AG04449 (cell line): ENCODE data around the gene OR51D1.
A peak's percentile ranks its signal among the peaks of the same experiment; 100 is the strongest.

Experiments used
- CTCF ChIA-PET: fragments of 350-600 bp; formaldehyde crosslinking; extraction: SDS; loops from one replicate; lab custom pipeline; 2021; ENCODE audit warnings: antibody characterized with exemption; lab: Yijun Ruan, JAX
- POLR2A ChIA-PET: fragments of 400-600, 350-600 bp; formaldehyde crosslinking; extraction: SDS; loops from one replicate; lab custom pipeline; 2020; ENCODE audit warnings: antibody characterized with exemption, inconsistent platforms; lab: Yijun Ruan, JAX
- DNase-seq: peaks from one replicate; pipeline ENCODE4 v3.0.0-alpha.2; 2010; ENCODE audit warnings: low read depth, low spot score
- H3K4me3 ChIP-seq: 2 replicates; pipeline ENCODE4 v1.5.1; 2011; ENCODE audit warnings: low read depth, mild to moderate bottlenecking, control low read depth, low read length
- TF ChIP-seq, protein P1 (sequence below): IDR thresholded peaks from one replicate; pipeline ENCODE4 v1.5.1; 2011; ENCODE audit warnings: mild to moderate bottlenecking, moderate library complexity, low read length, control low read depth, inconsistent platforms; ENCODE audit not compliant: insufficient read depth; ENCODE audit errors: missing control alignments

OR51D1 gene

GRCh38 chr11:4654635-4655369, 17.5 kb downstream of the OR51D1 start:
- TF ChIP-seq, protein P1, sequence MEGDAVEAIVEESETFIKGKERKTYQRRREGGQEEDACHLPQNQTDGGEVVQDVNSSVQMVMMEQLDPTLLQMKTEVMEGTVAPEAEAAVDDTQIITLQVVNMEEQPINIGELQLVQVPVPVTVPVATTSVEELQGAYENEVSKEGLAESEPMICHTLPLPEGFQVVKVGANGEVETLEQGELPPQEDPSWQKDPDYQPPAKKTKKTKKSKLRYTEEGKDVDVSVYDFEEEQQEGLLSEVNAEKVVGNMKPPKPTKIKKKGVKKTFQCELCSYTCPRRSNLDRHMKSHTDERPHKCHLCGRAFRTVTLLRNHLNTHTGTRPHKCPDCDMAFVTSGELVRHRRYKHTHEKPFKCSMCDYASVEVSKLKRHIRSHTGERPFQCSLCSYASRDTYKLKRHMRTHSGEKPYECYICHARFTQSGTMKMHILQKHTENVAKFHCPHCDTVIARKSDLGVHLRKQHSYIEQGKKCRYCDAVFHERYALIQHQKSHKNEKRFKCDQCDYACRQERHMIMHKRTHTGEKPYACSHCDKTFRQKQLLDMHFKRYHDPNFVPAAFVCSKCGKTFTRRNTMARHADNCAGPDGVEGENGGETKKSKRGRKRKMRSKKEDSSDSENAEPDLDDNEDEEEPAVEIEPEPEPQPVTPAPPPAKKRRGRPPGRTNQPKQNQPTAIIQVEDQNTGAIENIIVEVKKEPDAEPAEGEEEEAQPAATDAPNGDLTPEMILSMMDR = no peak
- POLR2A ChIA-PET = no interaction called here
- DNase-seq = no peak
- no peak overlapping the region for H3K4me3 ChIP-seq
- CTCF ChIA-PET = interaction anchor here (1.3 kb wide), 1 partner anchor 17 kb away, joined by 4 read pairs; the partner anchor contains the start of gene OR51D1

DNA sequence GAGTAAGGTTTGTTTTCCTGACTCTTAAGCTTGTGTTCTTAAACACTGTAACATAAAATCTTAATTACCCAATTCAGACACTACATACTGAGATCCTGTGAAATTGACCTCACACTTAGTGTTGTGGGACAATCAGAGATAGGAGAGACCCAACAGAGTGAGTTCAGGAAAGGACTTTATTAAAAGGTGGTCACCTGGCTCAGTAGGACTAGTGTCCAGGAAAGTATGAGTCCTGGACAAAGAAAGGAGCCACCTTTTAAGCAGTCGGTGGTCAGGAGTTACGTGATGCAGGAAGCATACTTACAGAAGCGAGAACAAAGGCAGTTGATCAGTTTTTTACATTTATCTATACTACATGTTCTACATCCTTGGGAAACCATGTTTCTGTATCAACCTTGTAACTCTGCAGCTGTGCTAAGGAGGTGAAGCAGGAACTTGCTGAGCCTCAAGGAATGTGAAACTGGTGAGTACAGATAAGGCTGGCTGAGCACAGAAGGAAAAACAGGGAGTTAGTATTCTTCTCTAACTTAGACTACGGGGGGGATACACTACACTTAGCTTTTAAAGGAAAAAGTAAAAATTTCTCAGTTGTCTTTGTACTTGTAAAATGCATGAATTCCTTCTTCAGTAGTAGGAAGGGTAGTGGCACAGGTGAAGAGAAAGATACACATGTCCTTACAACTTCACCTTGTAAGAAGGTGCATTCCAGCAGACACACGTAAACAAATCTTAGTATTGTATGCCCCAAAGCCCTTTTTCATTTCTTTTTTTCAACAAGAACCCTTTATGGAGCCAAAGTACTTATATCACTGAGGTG, 21.6 kb downstream of the OR51D1 start:
- no peak overlapping the region for H3K4me3 ChIP-seq
- POLR2A ChIA-PET = no interaction called here
- TF ChIP-seq, protein P1 = no peak
- no peak for DNase-seq
- CTCF ChIA-PET = interaction anchor here (2.2 kb wide), 1 partner anchor 22 kb away, joined by 7 read pairs; the partner anchor contains the start of gene OR51D1

DNA sequence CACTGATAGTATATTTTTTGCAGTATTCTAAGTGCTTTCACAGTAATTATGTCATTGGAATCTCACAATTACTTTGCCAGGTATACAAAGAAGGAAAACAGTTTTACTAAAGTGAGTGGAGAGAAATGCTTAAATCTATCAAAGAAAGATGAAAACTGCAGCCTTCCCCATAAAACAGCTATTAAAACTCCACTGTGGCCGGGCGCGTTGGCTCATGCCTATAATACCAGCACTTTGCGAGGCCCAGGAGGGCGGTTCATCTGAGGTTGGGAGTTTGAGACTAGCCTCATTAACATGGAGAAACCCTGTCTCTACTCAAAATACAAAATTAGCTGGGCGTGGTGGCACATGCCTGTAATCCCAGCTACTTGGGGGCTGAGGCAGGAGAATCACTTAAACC, 25.6 kb downstream of the OR51D1 start:
- no peak for DNase-seq
- ChIA-PET POLR2A (no interaction called here), CTCF (interaction anchor here (1.5 kb wide), 1 partner anchor 26 kb away, joined by 4 read pairs; no protein-coding TSS in a partner anchor)
- TF ChIP-seq, protein P1 = no peak
- no peak overlapping the region for H3K4me3 ChIP-seq

DNA sequence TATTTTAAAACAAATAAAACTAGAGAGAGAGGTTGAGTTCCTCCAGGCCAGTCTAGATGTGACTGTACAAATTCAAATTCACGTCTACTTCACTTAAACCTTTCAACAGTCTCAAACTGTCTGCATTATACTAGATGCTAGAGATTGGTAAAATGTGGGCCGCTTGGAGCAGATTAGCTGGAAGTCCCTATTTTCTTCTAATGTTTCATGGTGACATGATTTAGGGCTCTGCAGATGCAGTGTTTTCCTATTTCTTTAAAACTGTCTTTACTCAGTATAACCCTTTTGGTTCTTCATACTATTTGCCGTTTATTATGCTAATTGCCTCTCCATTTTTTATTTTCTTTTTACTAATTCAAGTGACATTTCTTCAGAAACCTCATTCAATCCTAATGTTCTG, 26.9 kb downstream of the OR51D1 start:
- H3K4me3 ChIP-seq = no peak overlapping the region
- CTCF ChIA-PET = interaction anchor here (1.5 kb wide), 1 partner anchor 27 kb away, joined by 3 read pairs; no protein-coding TSS in a partner anchor
- TF ChIP-seq, protein P1 = no peak
- DNase-seq = no peak
- POLR2A ChIA-PET = no interaction called here

DNA sequence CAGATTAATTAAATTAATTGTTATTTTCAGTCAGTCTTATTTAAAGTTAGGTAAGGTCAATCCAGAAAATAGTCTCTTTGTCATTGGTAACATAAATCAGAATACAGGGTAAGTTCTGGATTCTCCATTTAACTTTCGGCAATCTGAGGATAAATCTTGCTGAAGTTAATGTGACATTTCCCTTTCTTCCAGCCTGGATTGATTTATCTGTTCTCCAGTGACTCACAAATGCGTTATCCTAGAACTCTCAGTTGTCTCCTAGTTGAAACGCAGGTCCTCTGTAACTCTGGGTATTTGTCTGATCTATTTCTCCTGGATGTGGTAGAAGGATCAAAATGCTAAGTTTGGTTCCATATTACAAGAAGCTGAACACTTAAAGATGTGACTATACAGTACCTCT, 27.5 kb downstream of the OR51D1 start:
- no peak for DNase-seq
- ChIA-PET CTCF (interaction anchor here (1.5 kb wide), 1 partner anchor 28 kb away, joined by 3 read pairs; no protein-coding TSS in a partner anchor), POLR2A (no interaction called here)
- TF ChIP-seq, protein P1 = no peak
- no peak overlapping the region for H3K4me3 ChIP-seq

- peak; percentile 14 for DNase-seq
- TF ChIP-seq, protein P1 = no peak
- ChIA-PET CTCF (no interaction called here), POLR2A (no interaction called here)
- H3K4me3 ChIP-seq = no peak overlapping the region
Measured at GRCh38 chr11:4665424-4665823, 28.1 kb downstream of the OR51D1 start.
